ENCODE results near the gene RASGEF1C. TPM values are rescaled to one million over a fixed set of nuclear protein-coding genes. Genes with fewer than 3 reads are reported as not detected.

The RASGEF1C gene
- total and polyA plus RNA-seq, 5 experiments from 2014 or later: not detected

DNA sequence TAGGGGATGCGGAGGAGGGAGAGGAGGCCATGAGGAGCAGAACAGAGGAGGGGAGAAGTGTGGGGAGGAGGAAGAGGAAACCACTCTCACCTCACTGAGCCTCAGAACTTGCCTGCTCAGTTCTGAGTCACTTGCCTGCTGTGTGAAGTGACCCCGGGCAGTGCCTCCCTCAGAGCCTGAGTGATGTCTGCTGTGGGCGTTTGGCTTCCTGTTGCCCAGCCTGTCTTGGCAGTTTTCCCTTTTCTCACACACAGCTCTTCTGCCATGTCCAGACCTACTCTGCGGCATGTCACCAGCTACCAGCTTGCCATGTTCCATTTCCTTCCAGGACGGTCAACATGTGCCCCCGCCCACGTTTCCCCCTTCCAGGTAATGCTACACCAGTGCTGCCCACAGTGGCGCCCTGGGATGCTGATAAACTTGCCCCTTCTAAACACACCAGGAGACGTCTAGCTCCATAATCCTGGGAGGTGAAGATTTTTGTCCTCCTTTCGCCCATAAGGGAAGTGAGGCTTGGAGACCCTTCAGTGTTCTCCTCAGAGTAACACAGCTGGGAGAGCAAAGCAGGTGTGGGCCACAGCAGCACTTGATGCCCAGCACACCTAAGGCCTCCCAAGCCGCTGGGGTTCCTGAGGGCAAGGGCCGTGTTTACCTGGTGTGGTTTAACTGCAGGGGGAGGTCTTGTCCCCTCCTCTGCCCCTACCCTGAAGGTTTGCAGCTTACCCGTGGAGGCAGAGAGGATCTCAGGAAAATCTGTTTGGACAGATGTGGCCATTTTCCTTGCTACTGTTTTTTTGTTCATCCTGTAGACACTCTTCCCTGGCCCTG is 73.7 kb downstream of the RASGEF1C start:
- Mint-ChIP-seq H3K4me1 (peaks cover 5 to 12% (median 8%) of the 10 kb centered on the region in 4 donors), H3K27ac (peak overlapping the region in 1 of 10 donors; percentile 28), H3K4me3 (no peak overlapping the region), H3K9me3 (no peaks in the 10 kb centered on the region), H3K36me3 (no peaks in the 10 kb centered on the region), H3K27me3 (peaks cover 6 to 22% (median 12%) of the 10 kb centered on the region in 5 donors)
- POLR2A ChIA-PET: no interaction called here
- ATAC-seq: peak in 1 of 2 donors; percentile 45
- DNase-seq: peak in 1 of 10 donors; percentile 15

GRCh38 chr5:180133971-180134508 is 75.0 kb downstream of the RASGEF1C start:
- H3K36me3 Mint-ChIP-seq: no peaks in the 10 kb centered on the region
- H3K27ac Mint-ChIP-seq: peak overlapping the region in 1 of 10 donors; percentile 57
- H3K4me1 Mint-ChIP-seq: peaks cover 5 to 12% (median 8%) of the 10 kb centered on the region in 4 donors
- ATAC-seq (no peak), DNase-seq (peak in 1 of 10 donors; percentile 55)
- H3K9me3 Mint-ChIP-seq: no peaks in the 10 kb centered on the region
- POLR2A ChIA-PET: no interaction called here
- no peak overlapping the region for H3K4me3 Mint-ChIP-seq
- H3K27me3 Mint-ChIP-seq: peaks cover 4 to 15% (median 9%) of the 10 kb centered on the region in 5 donors

- ATAC-seq (no peak), DNase-seq (no peak)
- H3K36me3 Mint-ChIP-seq: no peaks in the 10 kb centered on the region
- no peak overlapping the region for H3K27ac Mint-ChIP-seq
- H3K4me1 Mint-ChIP-seq: peaks cover 5 to 12% (median 8%) of the 10 kb centered on the region in 4 donors
- peaks cover 0 to 10% (median 4%) of the 10 kb centered on the region in 5 donors for H3K27me3 Mint-ChIP-seq
- POLR2A ChIA-PET: no interaction called here
- no peak overlapping the region for H3K4me3 Mint-ChIP-seq
- no peaks in the 10 kb centered on the region for H3K9me3 Mint-ChIP-seq
Measured at GRCh38 chr5:180133551-180133950, 75.5 kb downstream of the RASGEF1C start.

DNA sequence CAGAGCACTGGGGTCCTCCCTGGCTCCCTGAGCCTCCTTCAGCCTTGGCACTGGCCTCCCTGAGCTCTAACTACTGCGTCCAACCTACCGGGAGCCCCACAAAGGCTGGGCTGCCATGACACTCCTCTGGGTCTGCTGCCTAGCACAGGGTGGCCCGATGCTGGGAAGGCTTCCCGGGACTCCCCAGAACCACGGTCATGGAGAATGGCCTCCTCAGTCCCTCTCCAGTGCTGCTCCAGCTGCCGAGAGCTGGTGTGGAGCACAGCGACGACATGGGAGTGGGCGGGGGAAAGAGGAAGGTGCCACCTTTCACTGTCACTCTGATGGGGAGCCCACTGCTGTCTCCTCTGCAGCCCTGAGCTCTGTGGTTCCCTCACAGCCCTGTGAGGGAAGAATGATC is 76.0 kb downstream of the RASGEF1C start:
- ATAC-seq (no peak), DNase-seq (no peak)
- H3K9me3 Mint-ChIP-seq: no peaks in the 10 kb centered on the region
- H3K36me3 Mint-ChIP-seq: no peaks in the 10 kb centered on the region
- H3K27me3 Mint-ChIP-seq: peaks cover 0 to 8% (median under 1%) of the 10 kb centered on the region in 5 donors
- POLR2A ChIA-PET: interaction anchor here (0.7 kb wide), 1 partner anchor 133 kb away, joined by 3 read pairs; no protein-coding TSS in a partner anchor
- H3K4me1 Mint-ChIP-seq: peaks cover 5 to 12% (median 8%) of the 10 kb centered on the region in 4 donors
- H3K4me3 Mint-ChIP-seq: no peak overlapping the region
- H3K27ac Mint-ChIP-seq: no peak overlapping the region

GRCh38 chr5:180130876-180131740 is 77.9 kb downstream of the RASGEF1C start:
- Mint-ChIP-seq H3K27ac (peak overlapping the region in 1 of 10 donors; percentile 2), H3K36me3 (no peaks in the 10 kb centered on the region), H3K4me3 (no peak overlapping the region), H3K4me1 (peaks cover 5 to 12% (median 8%) of the 10 kb centered on the region in 4 donors), H3K27me3 (peaks cover 0 to 10% (median 7%) of the 10 kb centered on the region in 5 donors), H3K9me3 (no peaks in the 10 kb centered on the region)
- no peak for DNase-seq
- ATAC-seq: no peak
- POLR2A ChIA-PET: no interaction called here

DNA sequence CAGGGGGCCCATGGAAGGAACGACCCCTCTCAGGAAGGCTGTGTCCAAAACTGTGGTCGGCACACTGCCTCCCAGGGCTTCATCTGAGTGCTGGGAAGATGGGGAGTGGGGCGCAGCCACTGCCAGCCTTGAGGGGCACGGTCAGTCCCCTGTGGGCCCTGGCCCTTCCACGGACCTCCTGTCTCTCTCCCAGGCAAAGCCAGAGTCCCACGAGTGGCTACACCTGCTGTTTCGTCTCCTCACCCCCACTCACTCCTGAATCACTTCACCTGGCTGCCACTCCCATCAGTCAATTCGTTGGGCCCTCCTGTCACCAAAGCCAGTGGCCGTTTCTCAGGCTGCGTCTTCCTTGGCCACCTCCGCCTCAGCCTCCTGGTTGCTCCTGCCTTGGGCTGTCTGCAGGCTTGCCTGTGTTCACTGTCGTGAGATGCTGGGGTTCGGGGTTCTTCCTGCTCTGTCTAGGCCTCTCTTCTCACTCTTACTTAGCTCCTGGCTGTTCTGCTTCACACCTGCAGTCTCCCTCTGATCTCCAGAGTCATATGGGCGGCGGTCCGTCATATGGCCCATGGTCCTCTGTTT is 78.6 kb downstream of the RASGEF1C start:
- DNase-seq (no peak), ATAC-seq (no peak)
- H3K27ac Mint-ChIP-seq: peak overlapping the region in 2 of 10 donors; percentile 2 to 27
- H3K4me1 Mint-ChIP-seq: peaks cover 3 to 9% (median 6%) of the 10 kb centered on the region in 4 donors
- peaks cover 3 to 10% (median 7%) of the 10 kb centered on the region in 5 donors for H3K27me3 Mint-ChIP-seq
- H3K36me3 Mint-ChIP-seq: no peaks in the 10 kb centered on the region
- no peak overlapping the region for H3K4me3 Mint-ChIP-seq
- POLR2A ChIA-PET: no interaction called here
- no peaks in the 10 kb centered on the region for H3K9me3 Mint-ChIP-seq

- H3K4me1 Mint-ChIP-seq: peaks cover 0 to 4% (median 1%) of the 10 kb centered on the region in 4 donors
- ATAC-seq: no peak
- no peaks in the 10 kb centered on the region for H3K36me3 Mint-ChIP-seq
- POLR2A ChIA-PET: no interaction called here
- H3K4me3 Mint-ChIP-seq: no peak overlapping the region
- peaks cover 3 to 10% (median 9%) of the 10 kb centered on the region in 5 donors for H3K27me3 Mint-ChIP-seq
- no peak for DNase-seq
- H3K27ac Mint-ChIP-seq: no peak overlapping the region
- H3K9me3 Mint-ChIP-seq: no peaks in the 10 kb centered on the region
Measured at GRCh38 chr5:180129291-180130190, 79.5 kb downstream of the RASGEF1C start.

DNA sequence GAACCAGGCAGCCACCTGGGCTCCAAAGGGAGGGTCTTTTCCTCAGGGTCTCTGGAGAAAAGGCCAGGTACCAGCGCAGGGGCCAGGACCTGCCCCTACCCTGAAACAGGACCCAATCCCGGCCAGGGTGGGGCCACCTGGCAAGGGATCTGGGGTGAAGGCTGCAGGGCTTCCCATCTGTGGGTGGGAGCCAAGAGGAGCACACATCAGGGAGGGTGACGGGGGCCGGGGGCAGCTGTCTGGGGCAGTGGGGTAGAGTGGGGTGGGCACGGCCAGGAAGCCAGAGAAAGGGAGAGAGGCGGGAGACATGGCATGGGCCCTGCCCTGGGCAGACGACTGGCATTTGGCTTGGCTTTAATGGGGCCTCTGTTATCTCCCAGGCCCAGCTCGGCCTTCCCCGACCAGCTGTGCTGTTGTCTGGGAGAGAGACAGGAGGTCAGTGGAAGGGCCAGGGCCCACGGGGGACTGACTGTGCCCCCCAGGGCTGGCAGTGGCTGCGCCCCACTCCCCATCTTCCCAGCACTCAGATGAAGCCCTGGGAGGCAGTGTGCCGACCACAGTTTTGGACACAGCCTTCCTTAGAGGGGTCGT is 80.2 kb downstream of the RASGEF1C start:
- no peaks in the 10 kb centered on the region for H3K36me3 Mint-ChIP-seq
- H3K4me3 Mint-ChIP-seq: no peak overlapping the region
- H3K9me3 Mint-ChIP-seq: no peaks in the 10 kb centered on the region
- H3K27ac Mint-ChIP-seq: no peak overlapping the region
- POLR2A ChIA-PET: interaction anchor here (0.6 kb wide), 1 partner anchor 139 kb away, joined by 4 read pairs; no protein-coding TSS in a partner anchor
- H3K4me1 Mint-ChIP-seq: peaks cover 0 to 4% (median under 1%) of the 10 kb centered on the region in 4 donors
- peaks cover 3 to 18% (median 9%) of the 10 kb centered on the region in 5 donors for H3K27me3 Mint-ChIP-seq
- ATAC-seq: no peak
- no peak for DNase-seq

DNA sequence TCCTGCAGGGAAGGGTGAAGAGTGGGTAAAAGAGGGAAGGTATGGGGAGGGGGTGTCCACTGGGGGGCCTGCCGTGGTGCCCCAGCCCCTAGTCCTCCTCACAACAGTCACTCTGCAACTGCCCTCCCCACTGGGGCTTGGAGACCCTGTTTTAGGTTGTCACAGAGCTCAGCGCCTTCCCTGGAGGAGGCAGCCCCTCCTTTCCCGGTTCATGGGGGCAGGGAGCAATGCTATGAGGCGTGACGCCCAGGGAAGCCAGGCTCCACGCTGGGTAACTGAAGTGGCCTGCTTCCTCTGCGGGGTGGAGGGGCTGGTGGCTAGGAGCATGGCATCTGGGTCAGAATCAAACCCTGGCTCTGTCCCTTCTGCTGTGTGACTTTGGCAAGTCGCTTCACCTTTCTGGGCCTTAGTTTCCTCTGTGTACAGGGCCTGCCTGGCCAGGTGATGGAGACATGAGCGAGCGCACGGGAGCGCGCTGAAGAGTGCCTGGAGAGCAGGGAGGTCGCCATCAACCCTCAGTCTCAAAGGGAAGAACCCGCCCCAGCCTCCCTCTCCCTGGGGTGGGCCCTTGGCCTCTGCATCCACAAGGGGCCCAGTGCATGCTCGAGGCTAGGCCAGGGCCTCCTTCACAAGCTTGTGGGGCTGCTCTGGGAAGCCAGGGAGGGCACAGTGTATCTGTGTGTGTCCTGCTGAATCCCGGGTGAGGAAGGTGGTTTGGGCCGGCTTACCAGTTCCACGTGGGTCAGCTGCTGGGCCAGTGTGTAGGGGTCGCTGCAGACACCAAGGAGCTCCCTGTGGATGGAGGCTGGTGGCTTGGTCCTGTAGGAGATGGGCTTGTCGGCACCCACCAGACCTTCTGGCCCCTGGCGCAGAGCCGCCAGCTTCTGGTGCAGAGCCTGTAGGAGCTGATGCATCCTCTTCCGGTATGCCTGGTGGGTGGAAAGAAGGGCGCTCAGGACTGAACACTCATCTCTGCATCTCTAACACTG is 81.0 kb downstream of the RASGEF1C start:
- H3K27ac Mint-ChIP-seq: no peak overlapping the region
- peaks cover 3 to 22% (median 9%) of the 10 kb centered on the region in 5 donors for H3K27me3 Mint-ChIP-seq
- no peaks in the 10 kb centered on the region for H3K36me3 Mint-ChIP-seq
- H3K4me1 Mint-ChIP-seq: peaks cover 0 to 1% (median 0%) of the 10 kb centered on the region in 4 donors
- peak in 1 of 10 donors; percentile 54 for DNase-seq
- no peak overlapping the region for H3K4me3 Mint-ChIP-seq
- ATAC-seq: no peak
- no peaks in the 10 kb centered on the region for H3K9me3 Mint-ChIP-seq
- POLR2A ChIA-PET: interaction anchor here (0.6 kb wide), 1 partner anchor 140 kb away, joined by 4 read pairs; no protein-coding TSS in a partner anchor

All from naive thymus-derived CD8-positive, alpha-beta T cell (primary cell).